ENCODE measurements around the gene LYPD6.

DNA sequence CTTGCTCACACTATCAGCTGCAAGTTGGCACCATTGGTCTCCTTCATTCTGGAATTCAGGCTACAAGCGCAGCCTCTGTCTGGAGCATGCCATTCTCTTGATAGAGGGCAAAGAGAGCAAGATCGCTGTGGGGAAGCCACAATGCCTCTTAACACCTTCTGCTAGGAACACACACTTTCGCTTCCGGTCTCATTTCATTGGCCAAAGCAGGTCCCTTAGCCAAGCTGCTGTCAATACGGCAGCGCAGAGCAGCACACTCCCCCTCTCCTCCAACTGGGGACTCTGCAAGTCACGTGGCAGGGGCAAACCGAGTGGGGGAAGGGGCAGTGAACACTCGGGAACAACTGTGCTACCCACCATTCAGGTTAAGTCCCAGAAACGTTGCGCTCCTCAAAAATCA, 159.1 kb downstream of the LYPD6 start:
- TF ChIP-seq, protein P1, sequence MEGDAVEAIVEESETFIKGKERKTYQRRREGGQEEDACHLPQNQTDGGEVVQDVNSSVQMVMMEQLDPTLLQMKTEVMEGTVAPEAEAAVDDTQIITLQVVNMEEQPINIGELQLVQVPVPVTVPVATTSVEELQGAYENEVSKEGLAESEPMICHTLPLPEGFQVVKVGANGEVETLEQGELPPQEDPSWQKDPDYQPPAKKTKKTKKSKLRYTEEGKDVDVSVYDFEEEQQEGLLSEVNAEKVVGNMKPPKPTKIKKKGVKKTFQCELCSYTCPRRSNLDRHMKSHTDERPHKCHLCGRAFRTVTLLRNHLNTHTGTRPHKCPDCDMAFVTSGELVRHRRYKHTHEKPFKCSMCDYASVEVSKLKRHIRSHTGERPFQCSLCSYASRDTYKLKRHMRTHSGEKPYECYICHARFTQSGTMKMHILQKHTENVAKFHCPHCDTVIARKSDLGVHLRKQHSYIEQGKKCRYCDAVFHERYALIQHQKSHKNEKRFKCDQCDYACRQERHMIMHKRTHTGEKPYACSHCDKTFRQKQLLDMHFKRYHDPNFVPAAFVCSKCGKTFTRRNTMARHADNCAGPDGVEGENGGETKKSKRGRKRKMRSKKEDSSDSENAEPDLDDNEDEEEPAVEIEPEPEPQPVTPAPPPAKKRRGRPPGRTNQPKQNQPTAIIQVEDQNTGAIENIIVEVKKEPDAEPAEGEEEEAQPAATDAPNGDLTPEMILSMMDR (conservative IDR thresholded peaks at IDR 0.05), result no peak
- no peak for TF ChIP-seq EZH2 (IDR thresholded peaks at IDR 0.05; ENCODE audit: low read depth)

Measured in PC-9 (cell line).